Panc1 (cell line): Measurements from ENCODE around the gene MAGEA9B.
"Not testable (repeated sequence)": the region's sequence is repeated elsewhere in the genome, so short reads cannot be mapped to it uniquely, and the experiment has no call there.

Experiments
- CTCF ChIP-seq: fragments of 450-650 bp; IDR thresholded peaks from 2 replicates; pipeline ENCODE4 v1.5.1; 2017; ENCODE audit warnings: mild to moderate bottlenecking
- POLR2AphosphoS5 ChIP-seq: IDR thresholded peaks from 2 replicates; pipeline ENCODE4 v1.6.1; 2012; ENCODE audit warnings: mild to moderate bottlenecking, low read depth, low read length, moderate library complexity
- TCF7L2 ChIP-seq: IDR thresholded peaks from 2 replicates; pipeline ENCODE4 v1.6.1; 2011; ENCODE audit warnings: mild to moderate bottlenecking, low read depth, low read length, inconsistent platforms

GRCh38 chrX:149551939-149552248, 35.4 kb downstream of the MAGEA9B start:
- TF ChIP-seq TCF7L2, POLR2AphosphoS5, CTCF: not testable (repeated sequence)
